Glomerular endothelial cell (primary cell): Measurements from ENCODE around the gene ESRRB. TPM values are rescaled to one million over a fixed set of nuclear protein-coding genes. Genes with fewer than 3 reads are reported as not detected.

Experiments
- DNase-seq: peaks from one replicate; pipeline ENCODE4 v3.0.0-alpha.2; 2011; ENCODE audit warnings: low read depth, low spot score; ENCODE audit errors: extremely low read depth
- total RNA-seq: library from RNA; depleted of rRNA; stranded (reverse); fragments of >200 nt; gene quantifications from 2 replicates; pipeline ENCODE4 v1.2.3, GENCODE V29; 2015

ESRRB gene
- total RNA-seq, 1 donor from 2014 or later, result not detected

- DNase-seq, result no peak
These were observed 24.0 kb upstream of the ESRRB start for GRCh38 chr14:76351941-76352340.

- DNase-seq, result no peak
These were observed 23.2 kb upstream of the ESRRB start for GRCh38 chr14:76352639-76353281.

- DNase-seq, result no peak
These were observed 21.6 kb upstream of the ESRRB start for GRCh38 chr14:76354310-76354709.

- DNase-seq, result no peak
These were observed 20.2 kb upstream of the ESRRB start for GRCh38 chr14:76355771-76356170.

- no peak for DNase-seq
These were observed 4.9 kb upstream of the ESRRB start for GRCh38 chr14:76371066-76371465.

- no peak for DNase-seq
These were observed 2.5 kb upstream of the ESRRB start for GRCh38 chr14:76373456-76373855.

- no peak for DNase-seq
These were observed 453 bp upstream of the ESRRB start for GRCh38 chr14:76375484-76375883.

- no peak for DNase-seq
These were observed 506 bp downstream of the ESRRB start for GRCh38 chr14:76376409-76376877.

- DNase-seq, result no peak
These were observed 1.2 kb downstream of the ESRRB start for GRCh38 chr14:76376878-76377734.

GRCh38 chr14:76377735-76378074 lies 1.8 kb downstream of the ESRRB start:
- DNase-seq, result no peak

GRCh38 chr14:76380991-76381390 lies 5.1 kb downstream of the ESRRB start:
- DNase-seq, result no peak

- no peak for DNase-seq
These were observed 6.0 kb downstream of the ESRRB start for GRCh38 chr14:76381817-76382494.

- no peak for DNase-seq
These were observed 6.5 kb downstream of the ESRRB start for GRCh38 chr14:76382495-76382832.

- DNase-seq, result no peak
These were observed 9.5 kb downstream of the ESRRB start for GRCh38 chr14:76385435-76385834.

GRCh38 chr14:76386944-76387782 lies 11.2 kb downstream of the ESRRB start:
- DNase-seq, result peak; percentile 20

- no peak for DNase-seq
These were observed 13.9 kb downstream of the ESRRB start for GRCh38 chr14:76389841-76390240.

- DNase-seq, result no peak
These were observed 14.7 kb downstream of the ESRRB start for GRCh38 chr14:76390621-76391020.

GRCh38 chr14:76391981-76392690 lies 16.2 kb downstream of the ESRRB start:
- no peak for DNase-seq

- no peak for DNase-seq
These were observed 18.6 kb downstream of the ESRRB start for GRCh38 chr14:76394569-76394968.

GRCh38 chr14:76395161-76395560 lies 19.2 kb downstream of the ESRRB start:
- no peak for DNase-seq
